ENCODE data around the gene NABP2. TPM values are rescaled to one million over a fixed set of nuclear protein-coding genes. Genes with fewer than 3 reads are reported as not detected.

The NABP2 gene
- total and polyA plus RNA-seq, 10 of the 15 experiments (the other 5 are each of a cell fraction or from before 2014, with no cell fraction given): 20.7 to 97.9 (median 60.9) TPM

DNA sequence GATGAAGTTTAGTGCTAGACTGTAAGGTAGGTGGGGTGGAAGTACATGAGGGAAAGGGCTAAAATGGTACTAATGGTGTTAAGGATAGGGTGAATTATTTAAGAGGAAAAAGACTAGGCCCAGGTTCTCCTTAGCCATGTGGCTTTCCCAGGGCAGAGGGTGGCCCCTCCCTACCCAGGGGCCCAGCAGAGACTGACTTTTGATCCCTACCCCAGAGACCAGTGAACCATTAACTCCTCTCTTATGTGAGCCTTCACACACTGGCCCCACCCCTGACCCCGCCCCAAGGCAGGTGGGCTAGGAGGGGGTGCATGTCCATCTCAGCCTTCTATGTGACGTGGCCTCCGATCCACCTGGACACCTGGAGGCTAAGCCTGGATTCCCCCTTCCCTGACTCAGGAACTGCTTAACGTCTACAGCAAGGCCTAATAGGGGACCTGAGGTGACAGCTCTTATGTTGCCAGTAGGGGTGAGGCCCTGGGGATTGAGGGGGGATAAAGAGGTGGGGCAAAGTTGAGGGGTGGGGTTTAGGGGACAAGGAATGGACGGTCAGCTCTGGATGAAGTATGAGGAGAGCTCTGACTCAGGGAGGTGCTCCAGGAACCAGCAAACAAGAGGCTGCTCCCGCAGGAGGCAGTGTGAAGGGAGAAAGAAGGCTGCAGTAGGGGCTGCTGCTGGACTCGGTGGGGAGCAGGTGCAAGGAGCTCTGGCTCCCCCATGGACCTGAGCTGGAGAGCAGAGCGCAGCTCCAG is 6.5 kb downstream of the NABP2 start:
- H3K27me3 ChIP-seq (replicated peaks in 1 of 2; ENCODE audit: control insufficient read depth in 2 of 2, insufficient read depth in 2 of 2, low read length in 1 of 2): no peaks in the 10 kb centered on the region
- H3K27ac ChIP-seq (ENCODE audit: control insufficient read depth, insufficient read depth): no peak overlapping the region
- H2AFZ ChIP-seq (ENCODE audit: control insufficient read depth, low read depth, low read length): no peak overlapping the region
- no peaks in the 10 kb centered on the region for H3K79me2 ChIP-seq (ENCODE audit: control insufficient read depth, insufficient read depth, low read length)
- TF ChIP-seq SMARCA5 (IDR thresholded peaks at IDR 0.05) (no peak), RB1 (IDR thresholded peaks at IDR 0.05; ENCODE audit: borderline replicate concordance) (no peak), RAD51 (IDR thresholded peaks at IDR 0.05) (no peak), FOS (IDR thresholded peaks at IDR 0.05; ENCODE audit: borderline replicate concordance, extremely low read depth, insufficient read length) (no peak), SP1 (IDR thresholded peaks at IDR 0.05; ENCODE audit: low read depth, low read length) (no peak), MTA3 (IDR thresholded peaks at IDR 0.05; ENCODE audit: borderline replicate concordance, low read length) (no peak), PAX5 (IDR thresholded peaks at IDR 0.05; ENCODE audit: borderline replicate concordance, low read depth, low read length) (no peak)
- TF ChIP-seq, protein P1, sequence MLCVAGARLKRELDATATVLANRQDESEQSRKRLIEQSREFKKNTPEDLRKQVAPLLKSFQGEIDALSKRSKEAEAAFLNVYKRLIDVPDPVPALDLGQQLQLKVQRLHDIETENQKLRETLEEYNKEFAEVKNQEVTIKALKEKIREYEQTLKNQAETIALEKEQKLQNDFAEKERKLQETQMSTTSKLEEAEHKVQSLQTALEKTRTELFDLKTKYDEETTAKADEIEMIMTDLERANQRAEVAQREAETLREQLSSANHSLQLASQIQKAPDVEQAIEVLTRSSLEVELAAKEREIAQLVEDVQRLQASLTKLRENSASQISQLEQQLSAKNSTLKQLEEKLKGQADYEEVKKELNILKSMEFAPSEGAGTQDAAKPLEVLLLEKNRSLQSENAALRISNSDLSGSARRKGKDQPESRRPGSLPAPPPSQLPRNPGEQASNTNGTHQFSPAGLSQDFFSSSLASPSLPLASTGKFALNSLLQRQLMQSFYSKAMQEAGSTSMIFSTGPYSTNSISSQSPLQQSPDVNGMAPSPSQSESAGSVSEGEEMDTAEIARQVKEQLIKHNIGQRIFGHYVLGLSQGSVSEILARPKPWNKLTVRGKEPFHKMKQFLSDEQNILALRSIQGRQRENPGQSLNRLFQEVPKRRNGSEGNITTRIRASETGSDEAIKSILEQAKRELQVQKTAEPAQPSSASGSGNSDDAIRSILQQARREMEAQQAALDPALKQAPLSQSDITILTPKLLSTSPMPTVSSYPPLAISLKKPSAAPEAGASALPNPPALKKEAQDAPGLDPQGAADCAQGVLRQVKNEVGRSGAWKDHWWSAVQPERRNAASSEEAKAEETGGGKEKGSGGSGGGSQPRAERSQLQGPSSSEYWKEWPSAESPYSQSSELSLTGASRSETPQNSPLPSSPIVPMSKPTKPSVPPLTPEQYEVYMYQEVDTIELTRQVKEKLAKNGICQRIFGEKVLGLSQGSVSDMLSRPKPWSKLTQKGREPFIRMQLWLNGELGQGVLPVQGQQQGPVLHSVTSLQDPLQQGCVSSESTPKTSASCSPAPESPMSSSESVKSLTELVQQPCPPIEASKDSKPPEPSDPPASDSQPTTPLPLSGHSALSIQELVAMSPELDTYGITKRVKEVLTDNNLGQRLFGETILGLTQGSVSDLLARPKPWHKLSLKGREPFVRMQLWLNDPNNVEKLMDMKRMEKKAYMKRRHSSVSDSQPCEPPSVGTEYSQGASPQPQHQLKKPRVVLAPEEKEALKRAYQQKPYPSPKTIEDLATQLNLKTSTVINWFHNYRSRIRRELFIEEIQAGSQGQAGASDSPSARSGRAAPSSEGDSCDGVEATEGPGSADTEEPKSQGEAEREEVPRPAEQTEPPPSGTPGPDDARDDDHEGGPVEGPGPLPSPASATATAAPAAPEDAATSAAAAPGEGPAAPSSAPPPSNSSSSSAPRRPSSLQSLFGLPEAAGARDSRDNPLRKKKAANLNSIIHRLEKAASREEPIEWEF (IDR thresholded peaks at IDR 0.05; ENCODE audit: insufficient replicate concordance, low read depth, low read length): no peak
- TF ChIP-seq, protein P2, sequence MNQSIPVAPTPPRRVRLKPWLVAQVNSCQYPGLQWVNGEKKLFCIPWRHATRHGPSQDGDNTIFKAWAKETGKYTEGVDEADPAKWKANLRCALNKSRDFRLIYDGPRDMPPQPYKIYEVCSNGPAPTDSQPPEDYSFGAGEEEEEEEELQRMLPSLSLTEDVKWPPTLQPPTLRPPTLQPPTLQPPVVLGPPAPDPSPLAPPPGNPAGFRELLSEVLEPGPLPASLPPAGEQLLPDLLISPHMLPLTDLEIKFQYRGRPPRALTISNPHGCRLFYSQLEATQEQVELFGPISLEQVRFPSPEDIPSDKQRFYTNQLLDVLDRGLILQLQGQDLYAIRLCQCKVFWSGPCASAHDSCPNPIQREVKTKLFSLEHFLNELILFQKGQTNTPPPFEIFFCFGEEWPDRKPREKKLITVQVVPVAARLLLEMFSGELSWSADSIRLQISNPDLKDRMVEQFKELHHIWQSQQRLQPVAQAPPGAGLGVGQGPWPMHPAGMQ (IDR thresholded peaks at IDR 0.05; ENCODE audit: borderline replicate concordance): no peak
- DNase-seq (ENCODE audit: low read depth, low spot score) (no peak), FAIRE-seq (no peak), ATAC-seq (peak; percentile 24; the same call in 1 of the 3 replicates)
- H3K9ac ChIP-seq (ENCODE audit: control insufficient read depth, insufficient read depth, low read length): no peak overlapping the region
- ChIA-PET SMC1A (ENCODE audit: uncharacterized antibody, unreplicated experiment) (interaction anchor here (1.0 kb wide), 1 partner anchor 10 kb away, joined by 3 read pairs; no protein-coding TSS in a partner anchor), RAD21 (ENCODE audit: unreplicated experiment) (interaction anchor here (1.7 kb wide), 1 partner anchor 24 kb away, joined by 6 read pairs; no protein-coding TSS in a partner anchor), POLR2A (no interaction called here), CTCF (interaction anchor here (0.6 to 0.9 kb wide), 2 partner anchors 18 to 234 kb away, joined by 3 read pairs; no protein-coding TSS in a partner anchor)
- no peak overlapping the region for H3K4me3 ChIP-seq
- H3K4me1 ChIP-seq (ENCODE audit: control insufficient read depth, insufficient read depth, low read length): no peaks in the 10 kb centered on the region
- H3K9me3 ChIP-seq (replicated peaks; ENCODE audit: control insufficient read depth, insufficient read depth, low read length): no peaks in the 10 kb centered on the region
- H3K4me2 ChIP-seq (ENCODE audit: control insufficient read depth, insufficient read depth): no peak overlapping the region
- no peaks in the 10 kb centered on the region for H4K20me1 ChIP-seq (ENCODE audit: control insufficient read depth, insufficient read depth)
- H3K36me3 ChIP-seq (ENCODE audit: control insufficient read depth in 2 of 2, insufficient read depth in 2 of 2, low read length in 1 of 2): peaks cover 0 to 2% of the 10 kb centered on the region in 2 experiments; a peak in 2 of 4 replicates
- in situ Hi-C loops (cut with MboI): no loop called here
- BruUV-seq (replicated peaks): no TSS peak
- intact Hi-C loops (cut with micrococcal nuclease; ENCODE audit: unreplicated experiment): no loop called here
- 45% methylated on average over 8 of the region's 8 CpGs for WGBS (ENCODE audit: insufficient coverage, insufficient replicate concordance, low lambda C conversion rate, missing lambda C conversion rate)

Measured in GM12878 (cell line).